Spleen (tissue), 11 donors: Measurements from ENCODE around the gene GTF2H2C. TPM values are rescaled to one million over a fixed set of nuclear protein-coding genes. Genes with fewer than 3 reads are reported as not detected.
"Not testable (repeated sequence)": the region's sequence is repeated elsewhere in the genome, so short reads cannot be mapped to it uniquely, and the experiment has no call there.

ENCODE experiments used
- DNase-seq: peaks from one replicate; pipeline ENCODE4 v3.0.0-alpha.2; 2020
- H3K27ac ChIP-seq, 8 donors: fragments of 200-600 bp; sonication (generic) in 7 of 8; 1 replicate in 4 of 8; 2 replicates in 4 of 8; pipeline versions ENCODE4 v1.5.0 to v1.8.0; 2016 to 2021; ENCODE audit warnings: inconsistent platforms in 4 of 8, mild to moderate bottlenecking in 4 of 8, moderate library complexity in 1 of 8
- H3K27me3 ChIP-seq, 7 donors: fragments of 200-600 bp; sonication (generic) in 6 of 7; replicated peaks in 1 of 7; 1 replicate in 4 of 7; 2 replicates in 3 of 7; pipeline versions ENCODE4 v1.5.0 to v1.8.0; 2016 to 2021; ENCODE audit warnings: inconsistent platforms in 3 of 7, mild to moderate bottlenecking in 1 of 7
- H3K36me3 ChIP-seq, 6 donors: fragments of 200-600 bp; sonication (generic) in 5 of 6; 1 replicate in 4 of 6; 2 replicates in 2 of 6; pipeline versions ENCODE4 v1.5.0 to v1.8.0; 2016 to 2021; ENCODE audit warnings: inconsistent platforms in 2 of 6
- H3K4me1 ChIP-seq, 6 donors: fragments of 200-600 bp; sonication (generic) in 5 of 6; 1 replicate in 3 of 6; 2 replicates in 3 of 6; pipeline versions ENCODE4 v1.5.0 to v1.8.0; 2016 to 2021; ENCODE audit warnings: inconsistent platforms in 3 of 6
- H3K4me3 ChIP-seq, 8 donors: fragments of 200-600 bp; sonication (generic) in 7 of 8; 1 replicate in 4 of 8; 2 replicates in 4 of 8; pipeline versions ENCODE4 v1.5.0 to v1.8.0; 2016 to 2021; ENCODE audit warnings: inconsistent platforms in 4 of 8, mild to moderate bottlenecking in 4 of 8, moderate library complexity in 2 of 8
- H3K9me3 ChIP-seq, 8 donors: fragments of 200-600 bp; sonication (generic) in 7 of 8; 1 replicate in 4 of 8; 2 replicates in 4 of 8; pipeline versions ENCODE4 v1.5.0 to v1.8.0; 2016 to 2021; ENCODE audit warnings: inconsistent platforms in 4 of 8
- POLR2A ChIP-seq, 3 donors: fragments of 450-650 bp; IDR thresholded peaks; one replicate each; pipeline ENCODE4 v1.5.1; 2017; ENCODE audit warnings: antibody characterized with exemption in 3 of 3, mild to moderate bottlenecking in 1 of 3
- POLR2AphosphoS5 ChIP-seq, 3 donors: sonication (generic); formaldehyde crosslinking; IDR thresholded peaks; one replicate each; pipeline ENCODE4 v1.5.1; 2017; ENCODE audit warnings: antibody characterized with exemption in 3 of 3
- whole genome bisulfite sequencing, 5 donors: extraction: QIAGEN DNeasy Blood & Tissue Kit in 3 of 5; methylation state at CpG; one replicate each; pipeline versions ENCODE4 v1.1.5 to v1.1.7; 2013 to 2018; 5-methylcytosine and 5-hydroxymethylcytosine counted together
- intact Hi-C: fragments of 100-400 bp; cut with DNase I; formaldehyde crosslinking; loops from one replicate; pipeline ENCODE4 v1.15.0; 2023; ENCODE audit warnings: low total_unique reads
- polyA plus RNA-seq, 3 donors: library from polyadenylated mRNA; stranded (reverse); fragments of 200-250 nt; gene quantifications; one replicate each; pipeline ENCODE4 v1.2.1, GENCODE V29; 2013
- total RNA-seq, 7 donors: library from RNA; depleted of rRNA in 3 of 7; stranded (reverse); fragments of >200 nt in 3 of 7; fragmentation: NEBNext Ultra II Directional in 4 of 7; extraction: Animal tissue kit (Norgen Biotek cat#: 25700) in 4 of 7; gene quantifications; one replicate each; pipeline versions ENCODE4 v1.1.0 to v1.2.1, GENCODE V29; 2016 to 2021
- TF ChIP-seq, protein P1 (sequence below), 11 experiments: fragments of 200-600 bp in 7 of 11; fragments of 450-650 bp in 4 of 11; sonication (generic) in 4 of 11; IDR thresholded peaks in 8 of 11; conservative IDR thresholded peaks in 3 of 11; 1 replicate in 7 of 11; 2 replicates in 4 of 11; pipeline versions ENCODE4 v1.4.0 to v1.8.0; 2016 to 2021; ENCODE audit warnings: antibody characterized with exemption in 11 of 11, inconsistent platforms in 4 of 11, mild to moderate bottlenecking in 1 of 11
- donor health status: healthy with polysubstance abuse.
- donor health status: DM: no; HTN: no; CAD: no; lungs with moderate emphysema.
- donor health status: DM: no; HTN: no; CAD: no.
- donor health status: Bipolar disorder and iron deficiency.
- donor health status: healthy.
- donor health status: DM: no; HTN: no; CAD: no.
- donor health status: DM: yes; HTN: yes; CAD: no.

GTF2H2C gene
- total and polyA plus RNA-seq, 10 donors, result 11.1 to 37.1 (median 24.5) TPM

- Histone ChIP-seq H3K4me1 (peaks cover 0 to 5% (median 0%) of the 10 kb centered on the region in 6 donors), H3K9me3 (no peaks in the 10 kb centered on the region), H3K27ac (no peak overlapping the region), H3K27me3 (no peaks in the 10 kb centered on the region), H3K4me3 (no peak overlapping the region), H3K36me3 (no peaks in the 10 kb centered on the region)
- no peak for DNase-seq
- TF ChIP-seq POLR2AphosphoS5 (IDR thresholded peaks at IDR 0.05) (no peak), POLR2A (IDR thresholded peaks at IDR 0.05) (no peak)
- TF ChIP-seq, protein P1, sequence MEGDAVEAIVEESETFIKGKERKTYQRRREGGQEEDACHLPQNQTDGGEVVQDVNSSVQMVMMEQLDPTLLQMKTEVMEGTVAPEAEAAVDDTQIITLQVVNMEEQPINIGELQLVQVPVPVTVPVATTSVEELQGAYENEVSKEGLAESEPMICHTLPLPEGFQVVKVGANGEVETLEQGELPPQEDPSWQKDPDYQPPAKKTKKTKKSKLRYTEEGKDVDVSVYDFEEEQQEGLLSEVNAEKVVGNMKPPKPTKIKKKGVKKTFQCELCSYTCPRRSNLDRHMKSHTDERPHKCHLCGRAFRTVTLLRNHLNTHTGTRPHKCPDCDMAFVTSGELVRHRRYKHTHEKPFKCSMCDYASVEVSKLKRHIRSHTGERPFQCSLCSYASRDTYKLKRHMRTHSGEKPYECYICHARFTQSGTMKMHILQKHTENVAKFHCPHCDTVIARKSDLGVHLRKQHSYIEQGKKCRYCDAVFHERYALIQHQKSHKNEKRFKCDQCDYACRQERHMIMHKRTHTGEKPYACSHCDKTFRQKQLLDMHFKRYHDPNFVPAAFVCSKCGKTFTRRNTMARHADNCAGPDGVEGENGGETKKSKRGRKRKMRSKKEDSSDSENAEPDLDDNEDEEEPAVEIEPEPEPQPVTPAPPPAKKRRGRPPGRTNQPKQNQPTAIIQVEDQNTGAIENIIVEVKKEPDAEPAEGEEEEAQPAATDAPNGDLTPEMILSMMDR (IDR thresholded peaks at IDR 0.05 in 8 of 11, conservative IDR thresholded peaks at IDR 0.05 in 3 of 11), result no peak
- intact Hi-C loops, result no loop called here
- 86 to 92% (median 91%) methylated on average over 4 of the region's 4 CpGs for WGBS, 5 donors
Observed at GRCh38 chr5:69528609-69529008, 31.4 kb upstream of the GTF2H2C start.

DNA sequence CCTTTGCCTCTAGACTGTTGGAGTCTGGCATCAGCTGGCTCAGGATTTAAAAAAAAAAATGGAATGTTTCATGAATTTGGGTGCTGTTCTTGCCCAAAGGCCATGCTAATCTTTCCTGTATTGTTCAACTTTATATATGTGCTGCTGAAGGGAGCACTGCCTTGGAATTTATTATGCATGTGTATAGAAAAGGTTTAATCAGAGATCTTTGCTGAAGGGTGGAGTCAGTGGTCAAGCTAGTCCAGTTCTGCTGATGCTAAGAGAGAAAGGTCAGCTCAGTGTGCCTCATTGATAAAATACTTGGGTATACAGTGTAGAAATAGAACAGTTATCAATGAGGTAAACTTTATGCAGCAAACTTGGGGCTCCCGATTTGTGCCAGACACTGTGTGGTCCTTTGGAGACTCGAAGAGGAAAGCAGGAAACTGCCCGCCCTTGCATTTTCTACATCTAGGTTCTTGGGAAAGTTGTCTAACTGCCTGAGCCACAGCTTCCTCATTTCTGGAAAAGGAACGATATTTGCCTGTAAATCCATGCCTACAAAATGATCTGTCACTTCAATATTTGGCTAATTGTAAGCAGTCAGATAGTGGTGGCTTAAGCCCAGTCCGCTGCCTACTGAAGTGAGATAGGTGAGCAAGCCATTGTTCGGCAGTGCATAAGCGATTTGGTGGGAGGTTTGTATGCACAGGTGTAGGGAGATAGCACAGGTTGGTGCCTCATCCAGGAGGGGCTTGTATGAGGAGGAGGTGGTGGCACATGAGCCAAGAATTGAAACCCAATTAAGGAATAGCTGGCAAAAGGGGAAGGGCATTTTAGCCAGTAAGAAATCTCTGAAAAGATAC, 29.2 kb upstream of the GTF2H2C start:
- Histone ChIP-seq H3K4me3 (no peak overlapping the region), H3K27me3 (no peaks in the 10 kb centered on the region), H3K36me3 (no peaks in the 10 kb centered on the region), H3K4me1 (peaks cover 0 to 5% (median 0%) of the 10 kb centered on the region in 6 donors), H3K27ac (no peak overlapping the region), H3K9me3 (no peaks in the 10 kb centered on the region)
- TF ChIP-seq, protein P1 (IDR thresholded peaks at IDR 0.05 in 8 of 11, conservative IDR thresholded peaks at IDR 0.05 in 3 of 11), result no peak
- TF ChIP-seq POLR2AphosphoS5 (IDR thresholded peaks at IDR 0.05), result no peak
- TF ChIP-seq POLR2A (IDR thresholded peaks at IDR 0.05), result no peak
- 57 to 76% (median 63%) methylated on average over 7 of the region's 7 CpGs for WGBS, 5 donors
- no peak for DNase-seq
- intact Hi-C loops, result no loop called here

DNA sequence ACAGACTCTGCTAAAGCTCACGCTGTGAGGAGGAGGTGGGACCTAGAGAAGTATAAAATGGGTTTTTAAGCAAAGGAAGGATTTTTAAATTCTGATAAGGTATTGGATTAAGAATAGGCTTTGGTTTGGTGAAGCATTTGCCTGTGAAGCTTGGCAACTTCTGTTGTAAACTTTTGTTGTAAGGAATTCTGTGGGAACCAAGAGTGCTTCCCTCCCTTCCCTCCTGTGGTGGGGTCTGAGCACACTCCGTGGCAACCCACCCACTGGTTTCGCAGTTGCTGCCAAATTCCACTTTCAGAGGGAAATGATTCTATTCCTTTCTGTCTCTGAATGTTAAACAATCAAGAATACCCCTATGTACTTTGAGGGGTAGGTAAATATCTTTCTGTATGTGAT, 28.6 kb upstream of the GTF2H2C start:
- no peak for DNase-seq
- Histone ChIP-seq H3K4me1 (peaks cover 0 to 5% (median 0%) of the 10 kb centered on the region in 6 donors), H3K9me3 (no peaks in the 10 kb centered on the region), H3K27me3 (no peaks in the 10 kb centered on the region), H3K4me3 (no peak overlapping the region), H3K27ac (no peak overlapping the region), H3K36me3 (no peaks in the 10 kb centered on the region)
- TF ChIP-seq, protein P1 (IDR thresholded peaks at IDR 0.05 in 8 of 11, conservative IDR thresholded peaks at IDR 0.05 in 3 of 11), result no peak
- TF ChIP-seq POLR2A (IDR thresholded peaks at IDR 0.05), result no peak
- no peak for TF ChIP-seq POLR2AphosphoS5 (IDR thresholded peaks at IDR 0.05)
- intact Hi-C loops, result no loop called here
- 36 to 67% (median 54%) methylated on average over 3 of the region's 3 CpGs for WGBS, 5 donors

DNA sequence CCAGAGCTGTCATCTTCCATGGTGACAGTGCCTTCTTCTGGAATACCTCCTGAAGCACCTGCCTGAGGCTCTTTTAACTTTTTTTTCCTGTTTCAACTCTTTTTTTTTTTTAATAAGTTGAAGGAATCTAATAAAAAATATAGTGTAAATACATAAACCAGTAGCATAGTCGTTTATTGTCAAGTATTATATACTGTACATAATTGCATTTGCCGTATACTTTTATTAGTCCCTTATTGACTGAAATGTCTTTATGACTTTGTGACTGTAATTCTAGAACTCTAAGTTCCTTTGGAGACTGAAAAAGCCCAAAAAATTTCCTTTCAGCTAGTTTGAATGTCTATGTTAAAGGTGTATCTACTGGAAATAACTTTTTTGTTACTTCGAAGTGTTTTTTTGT, 22.1 kb upstream of the GTF2H2C start:
- 73 to 96% (median 84%) methylated on average over 1 to 3 of the region's 3 CpGs for WGBS, 5 donors

GRCh38 chr5:69538735-69539134, 21.3 kb upstream of the GTF2H2C start:
- DNase-seq, result not testable (repeated sequence)

More for the DNA sequence above, 22.1 kb upstream of the GTF2H2C start:
- H3K4me3 ChIP-seq, H3K27ac ChIP-seq, DNase-seq, H3K27me3 ChIP-seq, intact Hi-C loops, H3K36me3 ChIP-seq, H3K9me3 ChIP-seq, H3K4me1 ChIP-seq: not testable (repeated sequence)

GRCh38 chr5:69541347-69541746, 18.6 kb upstream of the GTF2H2C start:
- H3K4me3 ChIP-seq, H3K9me3 ChIP-seq, H3K27me3 ChIP-seq, H3K27ac ChIP-seq, intact Hi-C loops, H3K36me3 ChIP-seq, H3K4me1 ChIP-seq, DNase-seq: not testable (repeated sequence)
- no CpG with 5 or more reads among the region's 1 CpG for WGBS, 5 donors

More at GRCh38 chr5:69538735-69539134, 21.3 kb upstream of the GTF2H2C start:
- intact Hi-C loops, H3K4me1 ChIP-seq, H3K9me3 ChIP-seq, H3K27me3 ChIP-seq, H3K27ac ChIP-seq, H3K4me3 ChIP-seq, H3K36me3 ChIP-seq: not testable (repeated sequence)
- WGBS, 5 donors, result 88 to 100% (median 90%) methylated on average over 1 of the region's 2 CpGs

GRCh38 chr5:69542838-69543618, 17.0 kb upstream of the GTF2H2C start:
- H3K4me3 ChIP-seq, H3K36me3 ChIP-seq, H3K9me3 ChIP-seq, H3K4me1 ChIP-seq, DNase-seq, H3K27me3 ChIP-seq, H3K27ac ChIP-seq, intact Hi-C loops: not testable (repeated sequence)
- WGBS, 5 donors, result no CpG with 5 or more reads among the region's 3 CpGs
